Raji (cell line): ENCODE results near the gene ENDOV.

Source experiments
- POLR2A ChIP-seq: IDR thresholded peaks from 2 replicates; pipeline ENCODE4 v1.6.1; 2011; ENCODE audit warnings: low read depth, low read length, control low read depth; ENCODE audit not compliant: insufficient read depth

Gene ENDOV

GRCh38 chr17:80432350-80432955 lies 17.5 kb downstream of the ENDOV start:
- TF ChIP-seq POLR2A, result no peak

GRCh38 chr17:80432961-80433550 lies 18.1 kb downstream of the ENDOV start:
- TF ChIP-seq POLR2A, result no peak

GRCh38 chr17:80433916-80434666 lies 19.1 kb downstream of the ENDOV start:
- no peak for TF ChIP-seq POLR2A

DNA sequence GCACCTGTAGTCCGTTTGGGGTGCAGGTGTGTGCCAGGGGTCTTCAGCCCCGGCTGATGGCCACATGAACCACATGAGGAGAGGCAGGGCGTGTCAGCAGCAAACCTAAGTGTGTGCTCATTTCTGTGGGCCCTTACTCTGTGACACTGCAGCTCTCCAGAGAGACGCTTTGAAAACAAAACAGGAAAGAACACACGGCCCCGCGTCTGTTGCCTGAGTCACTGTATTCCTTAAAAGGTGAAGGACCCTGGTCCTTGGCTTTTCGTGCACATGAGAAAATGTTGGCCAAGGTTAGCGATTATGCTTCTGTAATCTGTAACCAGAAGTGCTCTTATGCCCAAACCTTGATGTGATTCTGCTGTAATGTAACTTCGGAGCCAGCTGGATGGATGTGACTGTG lies 22.6 kb downstream of the ENDOV start:
- TF ChIP-seq POLR2A, result no peak

DNA sequence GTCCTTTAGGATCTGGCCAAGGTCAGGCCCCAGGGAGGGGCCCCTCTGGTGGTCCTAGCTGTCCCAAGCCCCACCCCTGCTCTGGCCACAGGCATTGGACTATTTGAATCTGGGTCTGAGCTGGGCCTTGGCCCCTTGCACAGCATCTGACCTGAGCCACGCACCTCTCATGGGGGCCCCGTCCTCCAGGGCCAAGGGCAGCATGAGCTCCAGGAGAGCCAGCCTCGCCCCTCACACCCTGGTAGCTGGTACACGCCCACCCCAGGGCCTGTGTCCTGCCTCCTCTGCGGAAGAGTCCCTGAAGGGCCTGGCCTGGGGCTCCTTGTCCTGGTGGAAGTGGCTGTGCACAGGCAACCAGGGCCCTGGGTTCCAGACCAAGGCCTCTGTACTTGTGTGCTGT lies 23.8 kb downstream of the ENDOV start:
- no peak for TF ChIP-seq POLR2A

GRCh38 chr17:80439499-80439898 lies 24.5 kb downstream of the ENDOV start:
- TF ChIP-seq POLR2A, result no peak

DNA sequence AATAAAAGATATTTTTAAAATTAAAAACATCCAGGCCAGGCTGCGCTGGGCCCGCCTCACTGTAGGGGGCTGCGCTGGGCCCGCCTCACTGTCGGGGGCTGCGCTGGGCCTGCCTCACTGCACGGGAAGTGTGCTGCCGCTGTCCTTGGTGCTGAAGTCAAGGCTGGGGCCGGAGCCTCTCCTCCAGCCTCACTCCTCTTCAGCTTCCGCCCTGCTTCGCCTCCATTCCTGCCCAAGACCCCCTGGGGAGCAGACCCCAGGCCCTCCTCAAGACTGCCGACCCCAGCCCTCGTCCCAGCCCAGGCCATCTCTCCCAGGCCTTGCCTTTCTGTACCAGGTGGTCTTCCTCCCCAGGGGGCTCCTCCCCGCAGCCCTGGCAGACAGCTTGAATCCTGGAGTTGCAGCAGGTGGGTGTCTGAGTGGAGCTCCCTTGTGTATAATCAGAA lies 26.2 kb downstream of the ENDOV start:
- no peak for TF ChIP-seq POLR2A

- no peak for TF ChIP-seq POLR2A
Measured at GRCh38 chr17:80441598-80442322, 26.8 kb downstream of the ENDOV start.

- TF ChIP-seq POLR2A, result no peak
Measured at GRCh38 chr17:80442323-80442659, 27.3 kb downstream of the ENDOV start.

DNA sequence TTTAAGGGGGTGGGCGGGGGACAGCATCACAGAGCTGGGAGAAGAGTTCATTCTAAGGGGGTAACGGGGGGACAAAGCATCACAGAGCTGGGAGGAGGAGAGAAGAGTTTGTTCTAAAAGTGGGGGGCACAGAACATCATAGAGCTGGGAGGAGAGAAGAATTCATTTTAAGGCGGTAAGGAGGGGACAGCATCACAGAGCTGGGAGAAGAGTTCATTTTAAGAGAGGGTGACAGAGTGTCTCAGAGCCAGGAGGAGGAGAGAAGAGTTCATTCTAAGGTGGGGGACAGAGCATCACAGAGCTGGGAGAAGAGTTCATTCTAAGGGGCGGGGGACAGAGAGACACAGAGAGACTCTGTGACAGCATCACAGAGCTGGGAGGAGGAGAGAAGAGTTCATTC lies 27.8 kb downstream of the ENDOV start:
- TF ChIP-seq POLR2A, result no peak

DNA sequence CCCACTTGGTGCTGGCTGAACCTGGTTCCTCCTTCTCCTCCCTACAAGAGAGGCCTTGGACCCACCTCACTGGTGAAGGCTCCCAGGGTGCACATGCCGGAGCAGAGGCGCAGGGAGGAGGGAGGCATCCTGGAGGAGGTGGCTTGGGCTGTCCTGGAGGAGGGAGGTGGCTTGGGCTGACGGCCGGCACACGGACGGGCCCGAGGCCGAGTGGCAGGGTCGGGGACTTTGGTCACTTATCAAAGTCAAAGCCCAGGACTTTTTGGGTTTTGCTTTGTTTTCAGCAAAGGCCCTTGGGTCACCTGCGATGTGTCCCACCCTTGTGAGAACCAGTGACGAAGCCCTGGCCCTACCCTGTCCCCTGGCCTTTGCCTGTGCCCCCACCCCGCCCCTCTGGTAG lies 28.5 kb downstream of the ENDOV start:
- no peak for TF ChIP-seq POLR2A

DNA sequence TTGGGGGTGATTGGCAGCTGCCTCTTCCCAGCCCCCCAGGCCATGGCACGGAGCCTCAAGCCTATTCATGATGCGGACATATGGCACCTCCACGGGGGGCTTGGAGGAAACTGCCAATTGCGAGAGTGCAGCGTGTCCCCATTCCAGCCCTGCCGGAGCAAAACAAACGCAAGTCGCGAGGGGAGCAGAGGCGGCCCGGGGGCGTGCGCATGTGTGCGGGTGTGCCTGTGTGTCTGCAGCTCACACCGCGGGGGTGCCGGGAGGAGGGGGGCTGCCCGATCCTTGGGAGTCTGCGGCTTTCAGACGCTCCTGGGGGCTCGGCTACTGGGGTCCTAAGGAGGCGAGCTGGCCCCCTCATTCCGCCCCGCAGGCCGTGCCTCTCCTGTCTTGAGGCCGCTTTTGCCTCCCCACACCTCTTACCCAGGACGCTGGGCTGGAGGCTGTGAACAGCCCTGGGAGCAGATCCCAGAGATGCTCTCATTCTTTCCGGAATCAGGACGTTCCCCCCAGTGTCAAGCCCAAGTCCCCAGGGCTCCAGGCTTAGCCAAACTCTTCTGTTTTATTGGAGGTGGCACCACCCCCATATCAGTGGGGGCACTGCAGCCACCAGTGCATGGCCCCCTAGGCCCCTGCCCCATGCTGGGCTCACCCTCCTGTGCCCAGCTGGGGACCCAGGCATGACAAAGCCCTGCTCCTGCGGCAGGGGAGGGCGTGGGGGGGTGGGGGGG lies 29.1 kb downstream of the ENDOV start:
- TF ChIP-seq POLR2A, result no peak

DNA sequence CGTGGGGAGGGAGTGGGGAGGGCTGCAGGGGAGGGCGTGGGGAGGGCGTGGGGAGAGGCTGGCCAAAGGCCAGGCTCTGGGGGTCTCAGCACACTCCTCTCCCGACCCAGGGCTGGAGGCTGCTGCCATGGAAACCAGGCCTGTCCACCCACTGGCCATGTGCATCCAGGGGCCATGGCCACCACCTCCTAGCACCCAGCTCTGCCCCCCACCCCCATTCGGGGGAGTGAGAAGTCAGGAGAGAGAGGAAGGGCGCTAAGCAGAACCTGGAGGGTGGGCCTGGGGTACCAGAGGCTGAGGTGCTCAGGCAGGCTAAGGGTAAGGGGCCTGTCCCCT lies 29.6 kb downstream of the ENDOV start:
- TF ChIP-seq POLR2A, result no peak

- no peak for TF ChIP-seq POLR2A
Measured at GRCh38 chr17:80445007-80445725, 30.2 kb downstream of the ENDOV start.

DNA sequence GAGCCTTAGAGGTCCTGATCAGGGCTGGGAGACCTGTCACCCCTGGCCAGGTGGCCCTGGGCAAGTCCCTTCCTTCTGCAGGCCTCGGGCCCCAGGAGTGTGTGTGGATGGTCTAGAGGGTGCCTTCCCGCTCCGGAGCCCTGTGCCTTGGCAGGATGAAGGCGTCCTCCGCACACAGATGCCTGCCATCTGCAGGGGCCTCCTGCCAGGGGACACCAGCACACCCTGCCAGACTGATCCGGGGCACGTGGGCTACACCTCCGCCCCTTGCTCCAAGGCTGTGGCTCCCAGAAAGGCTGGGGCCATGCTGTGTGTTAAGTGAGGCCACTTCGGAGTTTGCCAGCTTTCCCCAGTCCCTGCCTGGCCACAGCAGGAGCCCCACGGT lies 30.8 kb downstream of the ENDOV start:
- TF ChIP-seq POLR2A, result no peak
